ENCODE measurements around the gene LRMDA. TPM values are rescaled to one million over a fixed set of nuclear protein-coding genes. Genes with fewer than 3 reads are reported as not detected.

LRMDA gene
- total RNA-seq, 1 donor from 2014 or later: 19.4 TPM

DNA sequence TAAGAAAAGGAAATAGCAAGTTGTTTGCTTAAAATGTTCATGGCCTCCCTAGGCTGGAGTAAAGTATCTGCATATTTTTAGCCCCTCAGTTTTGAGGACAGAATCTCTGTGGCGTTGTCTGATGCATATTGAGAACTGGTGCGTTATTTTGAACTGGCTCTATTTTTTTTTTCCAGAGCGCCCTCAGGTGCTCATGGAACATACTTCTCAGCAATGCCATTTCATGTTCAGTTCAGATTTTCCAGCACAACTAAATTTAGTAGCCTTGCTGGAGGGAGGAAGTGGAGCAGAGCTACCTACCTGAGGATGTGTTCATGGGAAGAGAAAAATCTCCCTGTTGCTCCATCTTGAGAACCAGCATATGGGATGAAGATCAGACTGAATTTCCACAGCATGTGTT is 870.5 kb downstream of the LRMDA start:
- TF ChIP-seq, protein P1, sequence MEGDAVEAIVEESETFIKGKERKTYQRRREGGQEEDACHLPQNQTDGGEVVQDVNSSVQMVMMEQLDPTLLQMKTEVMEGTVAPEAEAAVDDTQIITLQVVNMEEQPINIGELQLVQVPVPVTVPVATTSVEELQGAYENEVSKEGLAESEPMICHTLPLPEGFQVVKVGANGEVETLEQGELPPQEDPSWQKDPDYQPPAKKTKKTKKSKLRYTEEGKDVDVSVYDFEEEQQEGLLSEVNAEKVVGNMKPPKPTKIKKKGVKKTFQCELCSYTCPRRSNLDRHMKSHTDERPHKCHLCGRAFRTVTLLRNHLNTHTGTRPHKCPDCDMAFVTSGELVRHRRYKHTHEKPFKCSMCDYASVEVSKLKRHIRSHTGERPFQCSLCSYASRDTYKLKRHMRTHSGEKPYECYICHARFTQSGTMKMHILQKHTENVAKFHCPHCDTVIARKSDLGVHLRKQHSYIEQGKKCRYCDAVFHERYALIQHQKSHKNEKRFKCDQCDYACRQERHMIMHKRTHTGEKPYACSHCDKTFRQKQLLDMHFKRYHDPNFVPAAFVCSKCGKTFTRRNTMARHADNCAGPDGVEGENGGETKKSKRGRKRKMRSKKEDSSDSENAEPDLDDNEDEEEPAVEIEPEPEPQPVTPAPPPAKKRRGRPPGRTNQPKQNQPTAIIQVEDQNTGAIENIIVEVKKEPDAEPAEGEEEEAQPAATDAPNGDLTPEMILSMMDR (IDR thresholded peaks at IDR 0.05; ENCODE audit: unreplicated experiment): no peak
- Mint-ChIP-seq H3K36me3 (ENCODE audit: low read depth, unreplicated experiment) (no peaks in the 10 kb centered on the region), H3K9me3 (ENCODE audit: unreplicated experiment) (no peaks in the 10 kb centered on the region), H3K4me3 (ENCODE audit: unreplicated experiment) (no peak overlapping the region), H3K27me3 (ENCODE audit: unreplicated experiment) (no peaks in the 10 kb centered on the region), H3K4me1 (ENCODE audit: unreplicated experiment) (peaks cover 32% of the 10 kb centered on the region), H3K27ac (ENCODE audit: unreplicated experiment) (peak overlapping the region; percentile 30)
- no peak for DNase-seq (ENCODE audit: low spot score)

DNA sequence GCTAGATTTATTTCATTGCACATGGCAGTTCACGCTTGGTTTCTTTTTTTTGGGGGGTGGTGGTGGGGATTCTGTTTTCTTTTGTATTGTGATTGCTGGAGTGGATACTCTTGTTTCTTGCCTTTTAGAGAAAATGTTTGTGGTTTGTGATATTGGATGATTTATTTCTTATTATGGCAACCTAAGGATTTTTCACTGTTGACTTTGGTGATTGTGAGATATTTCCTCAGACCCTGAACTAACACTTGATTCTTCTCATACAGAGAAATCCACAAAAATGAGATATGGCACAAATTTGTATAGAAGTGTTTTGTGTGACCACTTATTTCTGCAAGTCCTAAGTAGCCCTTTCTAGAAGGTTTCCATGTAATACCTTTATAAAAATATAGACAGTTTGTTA is 871.1 kb downstream of the LRMDA start:
- H3K27ac Mint-ChIP-seq (ENCODE audit: unreplicated experiment): peak overlapping the region; percentile 67
- H3K36me3 Mint-ChIP-seq (ENCODE audit: low read depth, unreplicated experiment): no peaks in the 10 kb centered on the region
- no peaks in the 10 kb centered on the region for H3K27me3 Mint-ChIP-seq (ENCODE audit: unreplicated experiment)
- peaks cover 32% of the 10 kb centered on the region for H3K4me1 Mint-ChIP-seq (ENCODE audit: unreplicated experiment)
- no peak overlapping the region for H3K4me3 Mint-ChIP-seq (ENCODE audit: unreplicated experiment)
- DNase-seq (ENCODE audit: low spot score): no peak
- TF ChIP-seq, protein P1 (IDR thresholded peaks at IDR 0.05; ENCODE audit: unreplicated experiment): no peak
- no peaks in the 10 kb centered on the region for H3K9me3 Mint-ChIP-seq (ENCODE audit: unreplicated experiment)

DNA sequence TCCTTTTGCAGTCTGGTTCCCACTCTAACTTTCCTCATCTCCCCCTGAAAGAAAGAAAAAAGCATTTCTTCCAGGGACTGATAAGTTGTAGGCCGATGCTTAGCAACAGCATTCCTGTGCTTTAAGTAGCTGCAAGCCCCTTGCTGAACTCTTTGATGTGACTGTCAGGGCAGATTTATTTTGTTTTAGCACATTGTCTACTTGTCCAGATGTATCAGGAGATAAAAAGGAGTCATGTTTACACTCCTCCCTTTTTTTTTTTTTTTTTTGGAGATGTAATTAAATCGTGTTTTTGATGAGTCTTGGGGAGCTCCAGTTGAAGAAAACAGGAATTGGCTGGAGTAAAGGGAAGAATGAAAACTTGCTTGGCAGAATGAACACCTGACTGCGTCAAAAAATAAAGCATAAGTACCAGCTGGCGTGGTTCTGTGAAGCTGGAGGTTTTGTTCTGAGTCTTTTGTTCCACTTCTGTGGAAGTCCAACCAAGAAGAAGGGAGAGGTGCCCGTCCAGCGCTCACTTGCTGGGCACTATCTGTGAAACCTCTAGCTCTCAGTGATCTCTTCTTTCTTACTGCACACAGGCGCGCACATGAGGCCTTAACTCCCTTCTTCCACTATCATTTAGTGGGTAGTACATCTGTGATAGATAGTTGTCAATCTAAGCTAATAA is 871.7 kb downstream of the LRMDA start:
- no peak for DNase-seq (ENCODE audit: low spot score)
- H3K27ac Mint-ChIP-seq (ENCODE audit: unreplicated experiment): peak overlapping the region; percentile 67
- H3K4me1 Mint-ChIP-seq (ENCODE audit: unreplicated experiment): peaks cover 32% of the 10 kb centered on the region
- TF ChIP-seq, protein P1 (IDR thresholded peaks at IDR 0.05; ENCODE audit: unreplicated experiment): no peak
- no peaks in the 10 kb centered on the region for H3K9me3 Mint-ChIP-seq (ENCODE audit: unreplicated experiment)
- no peak overlapping the region for H3K4me3 Mint-ChIP-seq (ENCODE audit: unreplicated experiment)
- no peaks in the 10 kb centered on the region for H3K36me3 Mint-ChIP-seq (ENCODE audit: low read depth, unreplicated experiment)
- H3K27me3 Mint-ChIP-seq (ENCODE audit: unreplicated experiment): no peaks in the 10 kb centered on the region

DNA sequence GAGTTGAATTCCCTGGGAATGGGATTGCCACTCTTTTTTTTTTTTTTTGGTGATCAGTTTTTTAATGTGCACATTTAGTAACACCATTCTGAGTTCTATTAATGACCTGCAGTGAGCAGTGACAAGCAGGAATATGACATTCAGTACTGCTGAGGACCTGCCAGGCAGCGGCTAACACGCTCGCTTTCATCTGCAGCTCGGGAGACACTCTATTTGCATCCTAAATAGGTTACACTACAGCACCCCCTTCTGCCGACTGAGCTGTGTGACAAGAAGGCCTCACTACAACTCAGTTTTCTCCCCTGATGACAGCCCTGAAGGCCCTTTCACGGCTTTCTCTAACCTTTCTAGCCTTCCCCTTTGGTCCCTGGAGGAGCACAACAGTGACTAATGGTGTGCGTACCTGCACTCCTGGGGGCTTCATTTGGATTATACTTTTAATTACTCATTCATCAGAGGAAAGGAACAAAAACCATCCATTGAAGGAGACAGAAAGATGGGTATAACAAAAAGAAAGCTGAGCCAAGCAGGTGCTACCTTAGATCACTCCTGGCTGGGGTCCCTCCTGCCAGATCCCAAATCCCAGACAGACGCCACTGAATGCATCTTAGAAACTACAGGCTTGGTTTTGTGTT is 872.4 kb downstream of the LRMDA start:
- Mint-ChIP-seq H3K9me3 (ENCODE audit: unreplicated experiment) (no peaks in the 10 kb centered on the region), H3K4me3 (ENCODE audit: unreplicated experiment) (no peak overlapping the region), H3K27me3 (ENCODE audit: unreplicated experiment) (no peaks in the 10 kb centered on the region), H3K27ac (ENCODE audit: unreplicated experiment) (no peak overlapping the region), H3K36me3 (ENCODE audit: low read depth, unreplicated experiment) (no peaks in the 10 kb centered on the region), H3K4me1 (ENCODE audit: unreplicated experiment) (peaks cover 33% of the 10 kb centered on the region)
- DNase-seq (ENCODE audit: low spot score): peak; percentile 70
- TF ChIP-seq, protein P1 (IDR thresholded peaks at IDR 0.05; ENCODE audit: unreplicated experiment): peak; percentile 18

DNA sequence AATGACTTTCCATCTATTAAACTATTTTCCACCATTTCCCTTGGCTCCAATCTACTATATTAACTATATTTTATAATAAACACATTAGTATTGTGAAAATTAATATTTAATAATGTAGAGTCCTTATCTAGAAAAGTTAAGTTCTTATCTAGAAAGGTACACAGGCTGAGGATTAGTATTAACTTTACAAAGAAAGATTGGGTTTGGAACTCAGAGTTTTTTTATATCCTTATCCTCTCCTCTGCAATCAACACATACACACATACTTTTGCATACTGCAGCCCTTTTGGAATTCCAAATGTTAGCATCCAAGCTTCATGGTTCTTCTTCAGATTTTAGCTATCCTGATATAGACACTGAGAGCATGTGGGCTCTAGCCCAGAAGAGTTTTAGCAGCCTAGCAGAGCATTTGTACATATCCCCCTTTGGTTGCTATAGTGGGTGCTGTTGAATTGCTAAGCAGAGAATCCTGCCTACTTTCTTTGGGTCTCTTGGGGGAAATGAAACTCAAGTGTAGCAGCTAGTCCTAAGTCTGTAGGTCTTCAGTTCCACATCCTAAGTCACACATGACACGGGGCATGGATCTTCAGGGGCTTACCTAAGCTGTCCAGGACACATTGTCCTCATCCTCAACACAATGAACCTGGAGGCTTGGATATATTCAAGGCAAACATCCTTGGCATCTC is 874.6 kb downstream of the LRMDA start:
- Mint-ChIP-seq H3K27ac (ENCODE audit: unreplicated experiment) (no peak overlapping the region), H3K36me3 (ENCODE audit: low read depth, unreplicated experiment) (no peaks in the 10 kb centered on the region), H3K4me3 (ENCODE audit: unreplicated experiment) (no peak overlapping the region), H3K4me1 (ENCODE audit: unreplicated experiment) (peaks cover 37% of the 10 kb centered on the region), H3K27me3 (ENCODE audit: unreplicated experiment) (no peaks in the 10 kb centered on the region), H3K9me3 (ENCODE audit: unreplicated experiment) (no peaks in the 10 kb centered on the region)
- TF ChIP-seq, protein P1 (IDR thresholded peaks at IDR 0.05; ENCODE audit: unreplicated experiment): no peak
- DNase-seq (ENCODE audit: low spot score): no peak
